GM12865 (cell line): ENCODE measurements around the gene WDR70.
"Not testable (repeated sequence)": the region's sequence is repeated elsewhere in the genome, so short reads cannot be mapped to it uniquely, and the experiment has no call there.

Experiments
- DNase-seq: peaks from one replicate; pipeline ENCODE4 v3.0.0; 2010; ENCODE audit warnings: low read depth
- H3K4me3 ChIP-seq: 2 replicates; pipeline ENCODE4 v1.5.1; 2011; ENCODE audit warnings: mild to moderate bottlenecking, low read depth, low read length, control low read depth
- TF ChIP-seq, protein P1 (sequence below): IDR thresholded peaks from 2 replicates; pipeline ENCODE4 v1.5.1; 2011; ENCODE audit warnings: low read length, control low read depth, low read depth, inconsistent platforms; ENCODE audit not compliant: insufficient read depth; ENCODE audit errors: missing control alignments

The WDR70 gene

DNA sequence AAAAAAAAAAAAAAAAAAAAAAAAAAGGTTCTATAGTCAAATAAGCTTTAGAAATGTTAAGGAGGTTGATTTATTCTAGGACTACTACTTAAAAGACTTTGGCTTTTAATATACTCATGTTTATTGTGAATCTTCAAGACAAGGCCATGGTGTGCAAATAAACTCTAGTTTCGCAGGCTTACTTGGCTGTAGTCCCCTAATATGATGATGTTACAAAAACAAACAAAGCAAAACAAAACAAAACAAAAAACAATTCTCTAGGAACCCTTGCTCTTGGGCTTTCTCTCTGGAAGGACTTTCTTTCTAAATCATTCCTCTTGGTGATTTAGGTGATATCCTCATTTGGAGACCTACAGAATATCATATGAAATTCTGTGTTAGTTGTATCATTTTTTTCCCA, 288.7 kb downstream of the WDR70 start:
- H3K4me3 ChIP-seq: no peak overlapping the region
- TF ChIP-seq, protein P1, sequence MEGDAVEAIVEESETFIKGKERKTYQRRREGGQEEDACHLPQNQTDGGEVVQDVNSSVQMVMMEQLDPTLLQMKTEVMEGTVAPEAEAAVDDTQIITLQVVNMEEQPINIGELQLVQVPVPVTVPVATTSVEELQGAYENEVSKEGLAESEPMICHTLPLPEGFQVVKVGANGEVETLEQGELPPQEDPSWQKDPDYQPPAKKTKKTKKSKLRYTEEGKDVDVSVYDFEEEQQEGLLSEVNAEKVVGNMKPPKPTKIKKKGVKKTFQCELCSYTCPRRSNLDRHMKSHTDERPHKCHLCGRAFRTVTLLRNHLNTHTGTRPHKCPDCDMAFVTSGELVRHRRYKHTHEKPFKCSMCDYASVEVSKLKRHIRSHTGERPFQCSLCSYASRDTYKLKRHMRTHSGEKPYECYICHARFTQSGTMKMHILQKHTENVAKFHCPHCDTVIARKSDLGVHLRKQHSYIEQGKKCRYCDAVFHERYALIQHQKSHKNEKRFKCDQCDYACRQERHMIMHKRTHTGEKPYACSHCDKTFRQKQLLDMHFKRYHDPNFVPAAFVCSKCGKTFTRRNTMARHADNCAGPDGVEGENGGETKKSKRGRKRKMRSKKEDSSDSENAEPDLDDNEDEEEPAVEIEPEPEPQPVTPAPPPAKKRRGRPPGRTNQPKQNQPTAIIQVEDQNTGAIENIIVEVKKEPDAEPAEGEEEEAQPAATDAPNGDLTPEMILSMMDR: no peak
- no peak for DNase-seq

GRCh38 chr5:37668524-37669047, 289.5 kb downstream of the WDR70 start:
- TF ChIP-seq, protein P1: no peak
- H3K4me3 ChIP-seq: no peak overlapping the region
- DNase-seq: no peak

- H3K4me3 ChIP-seq: not testable (repeated sequence)
- DNase-seq: peak; percentile 76
These were observed 293.0 kb downstream of the WDR70 start for GRCh38 chr5:37672118-37672588.

DNA sequence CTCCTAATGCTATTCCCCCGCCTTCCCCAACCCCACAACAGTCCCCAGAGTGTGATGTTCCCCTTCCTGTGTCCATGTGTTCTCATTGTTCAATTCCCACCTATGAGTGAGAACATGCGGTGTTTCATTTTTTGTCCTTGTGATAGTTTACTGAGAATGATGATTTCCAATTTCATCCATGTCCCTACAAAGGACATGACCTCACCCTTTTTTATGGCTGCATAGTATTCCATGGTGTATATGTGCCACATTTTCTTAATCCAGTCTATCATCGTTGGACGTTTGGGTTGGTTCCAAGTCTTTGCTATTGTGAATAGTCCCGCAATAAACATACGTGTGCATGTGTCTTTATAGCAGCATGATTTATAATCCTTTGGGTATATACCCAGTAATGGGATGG, 295.2 kb downstream of the WDR70 start:
- DNase-seq, H3K4me3 ChIP-seq: not testable (repeated sequence)

DNA sequence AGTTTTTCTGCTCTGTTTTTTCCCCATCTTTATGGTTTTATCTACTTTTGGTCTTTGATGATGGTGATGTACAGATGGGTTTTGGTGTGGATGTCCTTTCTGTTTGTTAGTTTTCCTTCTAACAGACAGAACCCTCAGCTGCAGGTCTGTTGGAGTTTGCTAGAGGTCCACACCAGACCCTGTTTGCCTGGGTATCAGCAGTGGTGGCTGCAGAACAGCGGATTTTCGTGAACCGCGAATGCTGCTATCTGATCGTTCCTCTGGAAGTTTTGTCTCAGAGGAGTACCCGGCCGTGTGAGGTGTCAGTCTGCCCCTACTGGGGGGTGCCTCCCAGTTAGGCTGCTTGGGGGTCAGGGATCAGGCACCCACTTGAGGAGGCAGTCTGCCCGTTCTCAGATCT, 300.2 kb downstream of the WDR70 start:
- not testable (repeated sequence) for H3K4me3 ChIP-seq, DNase-seq

GRCh38 chr5:37679903-37680302, 300.8 kb downstream of the WDR70 start:
- not testable (repeated sequence) for DNase-seq, H3K4me3 ChIP-seq

DNA sequence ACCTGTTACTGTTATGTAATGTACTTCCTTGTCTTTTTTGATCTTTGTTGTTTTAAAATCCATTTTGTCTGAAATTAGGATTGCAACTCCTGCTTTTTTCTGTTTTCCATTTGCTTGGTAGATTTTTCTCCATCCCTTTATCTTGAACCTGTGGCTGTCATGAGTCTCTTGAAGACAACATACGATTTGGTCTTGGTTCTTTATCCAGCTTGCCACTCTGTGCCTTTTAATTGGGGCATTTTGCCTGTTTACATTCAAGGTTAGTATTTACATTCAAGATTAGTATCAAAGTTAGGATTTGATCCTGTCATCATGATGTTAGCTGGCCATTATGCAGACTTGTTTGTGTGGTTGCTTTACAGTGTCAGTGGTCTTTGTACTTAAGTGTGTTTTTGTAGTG, 304.0 kb downstream of the WDR70 start:
- no peak for DNase-seq
- H3K4me3 ChIP-seq: no peak overlapping the region
- TF ChIP-seq, protein P1: no peak

GRCh38 chr5:37685211-37685610, 306.1 kb downstream of the WDR70 start:
- TF ChIP-seq, protein P1: no peak
- no peak overlapping the region for H3K4me3 ChIP-seq
- DNase-seq: no peak

GRCh38 chr5:37685816-37686215, 306.7 kb downstream of the WDR70 start:
- DNase-seq: no peak
- H3K4me3 ChIP-seq: no peak overlapping the region
- TF ChIP-seq, protein P1: no peak

DNA sequence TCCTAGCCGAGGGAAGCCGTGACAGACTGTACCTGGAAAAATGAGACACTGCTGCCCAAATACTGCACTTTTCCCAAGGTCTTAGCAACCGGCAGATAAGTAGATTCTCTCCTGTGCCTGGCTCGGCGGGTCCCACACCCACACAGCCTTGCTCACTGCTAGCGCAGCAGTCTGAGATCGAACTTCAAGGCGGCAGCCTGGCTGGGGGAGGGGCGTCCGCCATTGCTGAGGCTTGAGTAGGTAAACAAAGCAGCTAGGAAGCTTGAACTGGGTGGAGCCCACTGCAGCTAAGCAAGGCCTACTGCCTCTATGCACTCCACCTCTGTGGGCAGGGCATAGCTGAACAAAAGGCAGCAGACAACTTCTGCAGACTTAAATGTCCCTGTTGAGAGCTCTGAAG, 309.8 kb downstream of the WDR70 start:
- H3K4me3 ChIP-seq, DNase-seq: not testable (repeated sequence)

DNA sequence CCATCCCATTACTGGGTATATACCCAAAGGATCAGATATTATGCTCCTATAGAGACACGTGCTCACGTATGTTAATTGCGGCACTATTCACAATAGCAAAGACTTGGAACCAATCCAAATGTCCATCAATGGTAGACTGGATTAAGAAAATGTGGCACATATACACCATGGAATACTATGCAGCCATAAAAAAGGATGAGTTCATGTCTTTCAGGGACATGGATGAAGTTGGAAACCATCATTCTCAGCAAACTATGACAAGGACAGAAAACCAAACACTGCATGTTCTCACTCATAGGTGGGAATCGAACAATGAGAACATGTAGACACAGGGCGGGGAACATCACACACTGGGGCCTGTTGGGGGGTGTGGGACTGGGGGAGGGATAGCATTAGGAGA, 315.2 kb downstream of the WDR70 start:
- H3K4me3 ChIP-seq, DNase-seq: not testable (repeated sequence)
